H9 (cell line): ENCODE data around the gene TMEM41A. TPM values are rescaled to one million over a fixed set of nuclear protein-coding genes. Genes with fewer than 3 reads are reported as not detected.
A peak's percentile ranks its signal among the peaks of the same experiment; 100 is the strongest.

Experiments used
- DNase-seq: peaks from one replicate; pipeline ENCODE4 v3.0.0-alpha.2; 2017
- H2AFZ ChIP-seq: one replicate; pipeline ENCODE4 v1.6.1; 2013; ENCODE audit warnings: mild to moderate bottlenecking, low read length, control low read depth, moderate library complexity
- H2AK5ac ChIP-seq: 2 replicates; pipeline ENCODE4 v1.6.1; 2013; ENCODE audit warnings: low read length, control low read depth, mixed read lengths; ENCODE audit not compliant: insufficient read length
- H2BK120ac ChIP-seq: one replicate; pipeline ENCODE4 v1.6.1; 2013; ENCODE audit warnings: low read depth, mild to moderate bottlenecking, low read length, control low read depth, inconsistent platforms; ENCODE audit not compliant: poor library complexity, severe bottlenecking
- H2BK12ac ChIP-seq: 2 replicates; pipeline ENCODE4 v1.6.1; 2013; ENCODE audit warnings: low read length, control low read depth, mixed read lengths, low read depth; ENCODE audit not compliant: insufficient read length
- H2BK15ac ChIP-seq: 2 replicates; pipeline ENCODE4 v1.6.1; 2013; ENCODE audit warnings: low read depth, low read length, control low read depth
- H2BK20ac ChIP-seq: one replicate; pipeline ENCODE4 v1.6.1; 2013; ENCODE audit warnings: low read depth, mild to moderate bottlenecking, low read length, control low read depth, inconsistent platforms; ENCODE audit not compliant: poor library complexity, severe bottlenecking
- H2BK5ac ChIP-seq: 2 replicates; pipeline ENCODE4 v1.6.1; 2013; ENCODE audit warnings: low read length, control low read depth, mixed read lengths; ENCODE audit not compliant: insufficient read length
- H3K14ac ChIP-seq: 2 replicates; pipeline ENCODE4 v1.6.1; 2013; ENCODE audit warnings: low read length, control low read depth; ENCODE audit not compliant: insufficient read depth
- H3K18ac ChIP-seq: 2 replicates; pipeline ENCODE4 v1.6.1; 2013; ENCODE audit warnings: low read depth, mild to moderate bottlenecking, mixed read lengths, low read length, control low read depth; ENCODE audit not compliant: insufficient read length
- H3K23ac ChIP-seq: 2 replicates; pipeline ENCODE4 v1.6.1; 2013; ENCODE audit warnings: low read length, control low read depth, mixed read lengths, low read depth; ENCODE audit not compliant: insufficient read length
- H3K23me2 ChIP-seq: 2 replicates; pipeline ENCODE4 v1.6.1; 2013; ENCODE audit warnings: low read depth, mild to moderate bottlenecking, mixed read lengths, low read length, control low read depth; ENCODE audit not compliant: insufficient read length, poor library complexity, severe bottlenecking
- H3K27ac ChIP-seq: 2 replicates; pipeline ENCODE4 v1.5.1; 2013; ENCODE audit warnings: low read length, control low read depth, mixed read lengths, low read depth; ENCODE audit not compliant: insufficient read length
- H3K27me3 ChIP-seq: 2 replicates; pipeline ENCODE4 v1.6.1; 2013; ENCODE audit warnings: low read length, control low read depth, inconsistent platforms; ENCODE audit not compliant: insufficient read depth
- H3K4ac ChIP-seq: 2 replicates; pipeline ENCODE4 v1.6.1; 2013; ENCODE audit warnings: low read depth, mild to moderate bottlenecking, control low read depth, inconsistent platforms, low read length, moderate library complexity
- H3K4me1 ChIP-seq: 2 replicates; pipeline ENCODE4 v1.6.1; 2013; ENCODE audit warnings: low read length, control low read depth, inconsistent platforms; ENCODE audit not compliant: insufficient read depth
- H3K4me2 ChIP-seq: 2 replicates; pipeline ENCODE4 v1.6.1; 2013; ENCODE audit warnings: low read length, control low read depth, mixed read lengths; ENCODE audit not compliant: insufficient read length, insufficient read depth
- H3K56ac ChIP-seq: 2 replicates; pipeline ENCODE4 v1.6.1; 2013; ENCODE audit warnings: low read depth, mild to moderate bottlenecking, mixed read lengths, low read length, control low read depth; ENCODE audit not compliant: insufficient read length
- H3K79me1 ChIP-seq: 2 replicates; pipeline ENCODE4 v1.6.1; 2013; ENCODE audit warnings: low read depth, mild to moderate bottlenecking, moderate library complexity, low read length, control low read depth, inconsistent platforms; ENCODE audit not compliant: insufficient read depth, poor library complexity, severe bottlenecking
- H3K79me2 ChIP-seq: 2 replicates; pipeline ENCODE4 v1.6.1; 2013; ENCODE audit warnings: low read length, control low read depth, inconsistent platforms; ENCODE audit not compliant: insufficient read depth
- H3K9ac ChIP-seq: 2 replicates; pipeline ENCODE4 v1.6.1; 2013; ENCODE audit warnings: low read length, control low read depth, mixed read lengths; ENCODE audit not compliant: insufficient read length; ENCODE audit errors: extremely low read depth
- H3K9me3 ChIP-seq: one replicate; pipeline ENCODE4 v1.6.1; 2013; ENCODE audit warnings: low read depth, low read length, inconsistent platforms; ENCODE audit not compliant: control insufficient read depth
- H3T11ph ChIP-seq: one replicate; pipeline ENCODE4 v1.6.1; 2013; ENCODE audit warnings: mild to moderate bottlenecking, low read length, control low read depth, inconsistent platforms
- H4K20me1 ChIP-seq: one replicate; pipeline ENCODE4 v1.6.1; 2013; ENCODE audit not compliant: control insufficient read depth, insufficient read length, insufficient read depth
- H4K5ac ChIP-seq: 2 replicates; pipeline ENCODE4 v1.6.1; 2013; ENCODE audit warnings: low read depth, mild to moderate bottlenecking, mixed read lengths, low read length, control low read depth; ENCODE audit not compliant: insufficient read length
- H4K8ac ChIP-seq: replicated peaks from 2 replicates; pipeline ENCODE4 v1.6.1; 2013; ENCODE audit warnings: low read length, control low read depth, mixed read lengths, low read depth; ENCODE audit not compliant: insufficient read length
- H4K91ac ChIP-seq: 2 replicates; pipeline ENCODE4 v1.6.1; 2013; ENCODE audit warnings: low read depth, mild to moderate bottlenecking, moderate library complexity, mixed read lengths, low read length, control low read depth; ENCODE audit not compliant: insufficient read length
- H3K27ac Mint-ChIP-seq, 3 experiments: 2 replicates in 2 of 3; 3 replicates in 1 of 3; pipeline ENCODE4 v1.8.0; 2020 to 2021; ENCODE audit warnings: mixed read lengths in 3 of 3, mild to moderate bottlenecking in 1 of 3, moderate library complexity in 1 of 3
- H3K27me3 Mint-ChIP-seq: 2 replicates; pipeline ENCODE4 v1.8.0; 2021; ENCODE audit warnings: low read depth, mild to moderate bottlenecking, moderate library complexity, mixed read lengths
- H3K36me3 Mint-ChIP-seq, 3 experiments: 2 replicates in 2 of 3; 3 replicates in 1 of 3; pipeline ENCODE4 v1.8.0; 2020 to 2021; ENCODE audit warnings: low read depth in 3 of 3, mixed read lengths in 3 of 3; ENCODE audit not compliant: insufficient read depth in 1 of 3
- H3K4me1 Mint-ChIP-seq, 2 experiments: 2 replicates each; pipeline ENCODE4 v1.8.0; 2020; ENCODE audit warnings: mixed read lengths in 2 of 2
- H3K4me3 Mint-ChIP-seq, 2 experiments: 2 replicates in 1 of 2; 3 replicates in 1 of 2; pipeline ENCODE4 v1.8.0; 2020 to 2021; ENCODE audit warnings: mild to moderate bottlenecking in 2 of 2, mixed read lengths in 2 of 2, moderate library complexity in 1 of 2
- H3K9me3 Mint-ChIP-seq, 2 experiments: 2 replicates in 1 of 2; 3 replicates in 1 of 2; pipeline ENCODE4 v1.8.0; 2020; ENCODE audit warnings: mild to moderate bottlenecking in 2 of 2, mixed read lengths in 2 of 2, moderate library complexity in 1 of 2
- CTCF ChIP-seq: fragments of 200-600 bp; sonication (generic); conservative IDR thresholded peaks from 3 replicates; pipeline ENCODE4 v1.8.0; 2021; ENCODE audit warnings: antibody characterized with exemption, mild to moderate bottlenecking
- WGBS: extraction: QIAGEN DNeasy Blood & Tissue Kit; methylation state at CpG from one replicate; pipeline ENCODE4 v1.1.7; 2013; ENCODE audit warnings: missing lambda C conversion rate, low lambda C conversion rate, mixed read lengths; ENCODE audit not compliant: insufficient read length; ENCODE audit errors: extremely low coverage; 5-methylcytosine and 5-hydroxymethylcytosine counted together
- total RNA-seq: library from RNA; stranded (reverse); gene quantifications from 2 replicates; pipeline ENCODE4 v1.2.1, GENCODE V29; 2021

TMEM41A gene
- total RNA-seq, 1 experiment from 2014 or later, result 23.9 TPM

DNA sequence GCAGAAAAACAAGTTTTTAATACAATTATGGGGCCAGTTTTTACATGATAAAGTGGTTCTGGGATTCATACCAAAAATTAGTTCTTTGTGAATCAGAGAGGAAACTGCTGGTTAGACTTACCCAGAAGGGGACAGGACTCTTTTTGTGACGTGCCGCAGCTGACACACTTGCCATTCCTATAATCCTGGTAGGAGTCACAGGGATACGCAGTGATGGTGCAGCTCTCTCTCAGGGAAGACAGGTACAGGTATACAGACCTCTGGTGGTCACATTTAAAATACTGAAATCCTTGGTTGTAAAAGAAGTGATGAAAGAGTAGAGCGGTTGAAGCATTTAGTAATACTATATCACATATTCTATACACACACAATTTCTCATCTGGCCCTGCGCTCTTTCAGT lies 20.2 kb upstream of the TMEM41A start:
- Histone ChIP-seq H2BK120ac (no peak overlapping the region), H3K4me1 (no peaks in the 10 kb centered on the region), H2AK5ac (no peak overlapping the region), H3K79me1 (no peaks in the 10 kb centered on the region), H2BK20ac (no peak overlapping the region), H3K79me2 (no peaks in the 10 kb centered on the region), H4K91ac (no peak overlapping the region), H3K23me2 (no peaks in the 10 kb centered on the region), H4K20me1 (no peaks in the 10 kb centered on the region), H2AFZ (no peak overlapping the region), H3K4ac (no peak overlapping the region), H3K56ac (no peak overlapping the region), H3K27me3 (no peaks in the 10 kb centered on the region), H2BK15ac (no peak overlapping the region), H3K23ac (no peak overlapping the region), H3K27ac (no peak overlapping the region), H2BK5ac (no peak overlapping the region), H3K4me2 (no peak overlapping the region), H3K9ac (no peak overlapping the region), H2BK12ac (no peak overlapping the region), H3K18ac (no peak overlapping the region), H3K14ac (no peak overlapping the region), H4K8ac (no peak overlapping the region), H4K5ac (no peak overlapping the region), H3K9me3 (no peaks in the 10 kb centered on the region), H3T11ph (no peak overlapping the region)
- WGBS, result no CpG with 5 or more reads among the region's 5 CpGs
- no peak for DNase-seq
- Mint-ChIP-seq H3K4me1 (no peaks in the 10 kb centered on the region), H3K27me3 (no peaks in the 10 kb centered on the region; the same call in none of the 2 replicates), H3K9me3 (no peaks in the 10 kb centered on the region), H3K36me3 (no peaks in the 10 kb centered on the region), H3K4me3 (no peak overlapping the region), H3K27ac (no peak overlapping the region)
- peak; percentile 47 for TF ChIP-seq CTCF
